Measurements from ENCODE around the gene BCL2.

BCL2 gene

DNA sequence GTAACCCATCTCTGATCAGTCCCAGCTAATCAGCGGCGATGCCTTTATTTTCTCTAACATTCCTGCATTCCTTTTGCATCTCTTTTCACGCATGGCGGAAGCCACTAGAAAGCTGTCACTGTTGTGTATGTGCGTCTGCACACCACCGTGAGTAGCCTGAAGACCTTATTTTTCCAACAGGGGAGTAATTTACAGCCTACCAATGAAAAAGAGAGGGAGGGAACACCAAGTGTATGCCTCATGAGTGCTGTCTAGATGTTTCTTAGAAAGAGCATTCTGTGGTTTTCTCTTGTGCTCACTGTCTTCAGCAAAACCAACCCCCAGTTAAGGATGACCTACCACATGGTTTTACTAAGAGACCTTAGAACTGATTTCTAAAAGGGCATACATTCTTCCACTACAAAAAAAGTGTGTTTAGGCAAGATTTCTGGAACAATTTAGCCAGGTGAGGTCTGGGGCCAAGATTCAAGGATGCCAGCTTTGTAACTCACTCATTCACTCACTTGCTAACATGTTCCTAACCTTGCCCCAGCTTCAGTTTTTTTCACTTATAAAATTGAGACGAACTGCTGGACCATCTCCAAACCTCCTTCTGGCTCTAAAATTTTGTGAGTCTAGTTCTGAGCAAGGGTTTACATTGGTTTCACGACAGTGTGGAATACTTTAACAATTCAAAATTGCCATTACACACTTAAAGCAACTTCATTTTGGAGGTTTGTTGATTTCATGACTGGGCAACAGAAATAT lies 51.4 kb downstream of the BCL2 start:
- Histone ChIP-seq H2AFZ (peak overlapping the region; percentile 57), H3K4me3 (ENCODE audit: low read depth, low read length) (no peak overlapping the region), H3K27ac (no peak overlapping the region), H3K79me2 (peaks cover 4% of the 10 kb centered on the region), H3K36me3 (ENCODE audit: control insufficient read depth, insufficient read depth, low read length) (no peaks in the 10 kb centered on the region), H3K4me2 (ENCODE audit: low read length) (no peak overlapping the region), H3K27me3 (ENCODE audit: control insufficient read depth, insufficient read depth, low read length) (no peaks in the 10 kb centered on the region), H3K9me3 (ENCODE audit: control insufficient read depth, low read length) (no peaks in the 10 kb centered on the region), H3K4me1 (peaks cover 17% of the 10 kb centered on the region), H3K9ac (no peak overlapping the region)
- TF ChIP-seq, protein P1, sequence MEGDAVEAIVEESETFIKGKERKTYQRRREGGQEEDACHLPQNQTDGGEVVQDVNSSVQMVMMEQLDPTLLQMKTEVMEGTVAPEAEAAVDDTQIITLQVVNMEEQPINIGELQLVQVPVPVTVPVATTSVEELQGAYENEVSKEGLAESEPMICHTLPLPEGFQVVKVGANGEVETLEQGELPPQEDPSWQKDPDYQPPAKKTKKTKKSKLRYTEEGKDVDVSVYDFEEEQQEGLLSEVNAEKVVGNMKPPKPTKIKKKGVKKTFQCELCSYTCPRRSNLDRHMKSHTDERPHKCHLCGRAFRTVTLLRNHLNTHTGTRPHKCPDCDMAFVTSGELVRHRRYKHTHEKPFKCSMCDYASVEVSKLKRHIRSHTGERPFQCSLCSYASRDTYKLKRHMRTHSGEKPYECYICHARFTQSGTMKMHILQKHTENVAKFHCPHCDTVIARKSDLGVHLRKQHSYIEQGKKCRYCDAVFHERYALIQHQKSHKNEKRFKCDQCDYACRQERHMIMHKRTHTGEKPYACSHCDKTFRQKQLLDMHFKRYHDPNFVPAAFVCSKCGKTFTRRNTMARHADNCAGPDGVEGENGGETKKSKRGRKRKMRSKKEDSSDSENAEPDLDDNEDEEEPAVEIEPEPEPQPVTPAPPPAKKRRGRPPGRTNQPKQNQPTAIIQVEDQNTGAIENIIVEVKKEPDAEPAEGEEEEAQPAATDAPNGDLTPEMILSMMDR (IDR thresholded peaks at IDR 0.05), result no peak

DNA sequence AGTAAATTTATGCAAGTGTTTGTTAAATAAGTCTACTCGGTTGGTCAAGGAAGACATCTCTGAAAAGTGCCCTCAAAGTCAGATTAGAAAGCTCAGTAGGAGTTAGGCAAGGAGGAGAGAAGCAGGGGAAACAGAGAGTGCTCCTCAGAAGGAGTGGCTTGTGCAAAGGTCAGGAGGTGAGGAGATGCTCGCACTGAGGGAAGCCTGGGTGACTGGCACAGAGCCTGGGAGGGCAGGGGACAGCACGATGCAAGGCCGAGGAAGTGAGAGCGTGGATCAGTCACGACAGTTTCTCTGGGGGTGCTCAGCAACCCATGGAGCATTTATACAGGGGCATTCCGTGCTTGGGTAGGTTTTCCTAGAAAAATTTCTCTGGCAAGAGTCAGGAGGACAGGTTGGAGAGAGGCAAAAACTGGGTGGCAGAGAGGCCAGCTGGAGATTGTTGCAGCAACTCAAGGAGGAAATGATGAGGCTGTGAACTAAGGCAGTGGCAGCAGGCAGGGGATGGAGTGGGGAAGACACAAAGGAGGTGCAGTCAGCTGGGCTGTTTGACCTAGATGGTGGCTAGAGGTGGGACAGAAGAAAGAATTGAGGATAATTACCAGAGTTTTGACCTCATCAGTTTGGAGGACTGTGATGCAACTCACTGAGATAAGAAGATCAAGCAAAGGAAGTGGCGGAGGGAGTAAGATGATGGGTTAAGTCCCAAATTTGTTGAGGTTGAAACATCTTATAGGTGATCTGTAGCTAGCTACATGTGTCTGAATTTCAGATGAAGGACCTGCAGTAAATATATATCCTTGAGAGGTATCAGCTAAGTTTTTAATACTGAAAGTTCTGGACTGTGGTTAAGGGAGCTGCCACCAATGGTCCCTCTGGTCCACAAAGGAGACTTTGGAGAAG lies 52.4 kb downstream of the BCL2 start:
- H3K4me3 ChIP-seq (ENCODE audit: low read depth, low read length), result no peak overlapping the region
- TF ChIP-seq, protein P1 (IDR thresholded peaks at IDR 0.05), result no peak
- H3K27me3 ChIP-seq (ENCODE audit: control insufficient read depth, insufficient read depth, low read length), result no peaks in the 10 kb centered on the region
- H3K79me2 ChIP-seq, result peaks cover 4% of the 10 kb centered on the region
- no peak overlapping the region for H3K9ac ChIP-seq
- no peaks in the 10 kb centered on the region for H3K9me3 ChIP-seq (ENCODE audit: control insufficient read depth, low read length)
- no peak overlapping the region for H3K27ac ChIP-seq
- H3K4me2 ChIP-seq (ENCODE audit: low read length), result no peak overlapping the region
- peaks cover 19% of the 10 kb centered on the region for H3K4me1 ChIP-seq
- H2AFZ ChIP-seq, result no peak overlapping the region
- H3K36me3 ChIP-seq (ENCODE audit: control insufficient read depth, insufficient read depth, low read length), result no peaks in the 10 kb centered on the region

DNA sequence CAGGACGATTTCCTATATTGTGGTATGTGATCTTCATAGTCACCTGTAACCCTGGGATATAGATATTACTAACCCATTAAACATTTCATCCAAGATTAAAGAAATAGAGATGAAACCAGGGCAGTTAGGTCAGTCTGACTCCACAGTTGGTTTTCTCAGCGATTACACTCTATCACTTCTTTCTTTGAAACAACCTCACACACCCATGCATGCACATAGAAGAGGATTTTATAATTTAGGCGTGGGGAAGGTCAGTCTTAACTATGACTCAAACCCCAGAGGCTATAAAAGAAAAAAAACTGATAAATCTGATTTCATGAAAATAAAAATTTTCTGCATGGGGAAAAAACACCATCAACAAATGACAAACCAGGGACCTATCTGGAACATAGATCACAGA lies 54.2 kb downstream of the BCL2 start:
- Histone ChIP-seq H2AFZ (no peak overlapping the region), H3K27ac (no peak overlapping the region), H3K79me2 (peaks cover 4% of the 10 kb centered on the region), H3K9ac (no peak overlapping the region), H3K9me3 (ENCODE audit: control insufficient read depth, low read length) (no peaks in the 10 kb centered on the region), H3K4me2 (ENCODE audit: low read length) (no peak overlapping the region), H3K36me3 (ENCODE audit: control insufficient read depth, insufficient read depth, low read length) (no peaks in the 10 kb centered on the region), H3K27me3 (ENCODE audit: control insufficient read depth, insufficient read depth, low read length) (no peaks in the 10 kb centered on the region), H3K4me3 (ENCODE audit: low read depth, low read length) (no peak overlapping the region), H3K4me1 (peaks cover 22% of the 10 kb centered on the region)
- TF ChIP-seq, protein P1 (IDR thresholded peaks at IDR 0.05), result no peak

DNA sequence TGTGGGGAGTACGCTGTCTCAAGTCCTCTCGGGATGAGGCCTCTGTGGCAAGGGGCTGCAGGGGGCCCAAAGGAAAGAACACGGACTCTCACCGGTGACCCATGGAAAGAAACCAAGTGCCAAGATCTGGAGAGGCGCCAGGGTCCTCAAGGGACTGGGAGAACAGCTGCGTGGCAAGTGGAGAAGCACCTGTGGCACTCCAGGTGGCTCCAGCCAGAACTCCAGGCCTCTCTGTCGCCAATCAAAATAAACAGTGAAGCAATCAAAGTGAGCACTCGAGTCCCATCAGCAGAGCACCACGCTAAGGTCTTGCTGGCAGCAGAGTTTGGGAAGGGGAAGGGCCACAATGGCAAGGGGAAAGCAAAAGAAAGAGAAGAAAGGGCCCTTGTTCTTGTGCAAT lies 54.7 kb downstream of the BCL2 start:
- H3K4me3 ChIP-seq (ENCODE audit: low read depth, low read length), result no peak overlapping the region
- H3K79me2 ChIP-seq, result peaks cover 4% of the 10 kb centered on the region
- H2AFZ ChIP-seq, result no peak overlapping the region
- H3K4me2 ChIP-seq (ENCODE audit: low read length), result no peak overlapping the region
- no peaks in the 10 kb centered on the region for H3K36me3 ChIP-seq (ENCODE audit: control insufficient read depth, insufficient read depth, low read length)
- TF ChIP-seq, protein P1 (IDR thresholded peaks at IDR 0.05), result no peak
- H3K27ac ChIP-seq, result no peak overlapping the region
- no peak overlapping the region for H3K9ac ChIP-seq
- H3K9me3 ChIP-seq (ENCODE audit: control insufficient read depth, low read length), result no peaks in the 10 kb centered on the region
- H3K27me3 ChIP-seq (ENCODE audit: control insufficient read depth, insufficient read depth, low read length), result no peaks in the 10 kb centered on the region
- peaks cover 27% of the 10 kb centered on the region for H3K4me1 ChIP-seq

Data from parathyroid adenoma (tissue), 2 donors.